ENCODE results near the gene SMARCA4. TPM values are rescaled to one million over a fixed set of nuclear protein-coding genes. Genes with fewer than 3 reads are reported as not detected.

The SMARCA4 gene
- polyA plus RNA-seq, 1 experiment, result 41.6 TPM

DNA sequence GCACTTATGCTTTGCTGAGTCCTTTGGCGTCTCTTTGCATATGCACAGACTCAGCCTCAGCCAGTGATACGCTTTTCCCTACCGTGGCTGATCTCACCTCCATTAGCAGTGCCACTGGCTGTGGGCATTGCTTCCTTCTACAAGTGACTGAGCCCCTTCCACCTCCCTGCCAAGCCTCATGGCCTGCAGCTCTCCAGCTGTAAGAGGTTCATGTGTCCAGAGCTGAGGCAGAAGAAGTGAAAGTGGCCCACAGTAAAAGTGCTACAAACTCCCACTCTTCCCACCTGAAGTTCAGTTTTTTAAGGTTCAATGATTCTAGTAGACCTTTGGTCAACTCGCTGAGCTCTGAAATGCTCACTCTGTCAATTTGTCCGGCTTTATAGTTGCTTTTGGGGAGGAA, 44.7 kb downstream of the SMARCA4 start:
- no peak for DNase-seq (ENCODE audit: low read depth, low spot score)
- H3K9me3 ChIP-seq (ENCODE audit: control insufficient read depth, insufficient read depth, low read length), result no peaks in the 10 kb centered on the region
- ChIA-PET POLR2A (no interaction called here), CTCF (interaction anchor here (0.5 to 1.6 kb wide), 2 partner anchors 64 to 106 kb away, joined by 4 to 5 read pairs; no protein-coding TSS in a partner anchor)
- H3K4me3 ChIP-seq (ENCODE audit: low read depth, low read length), result no peak overlapping the region
- H3K27ac ChIP-seq (ENCODE audit: low read depth, low read length), result no peak overlapping the region
- no peaks in the 10 kb centered on the region for H3K27me3 ChIP-seq (ENCODE audit: control insufficient read depth, insufficient read depth, low read length)
- TF ChIP-seq, protein P1, sequence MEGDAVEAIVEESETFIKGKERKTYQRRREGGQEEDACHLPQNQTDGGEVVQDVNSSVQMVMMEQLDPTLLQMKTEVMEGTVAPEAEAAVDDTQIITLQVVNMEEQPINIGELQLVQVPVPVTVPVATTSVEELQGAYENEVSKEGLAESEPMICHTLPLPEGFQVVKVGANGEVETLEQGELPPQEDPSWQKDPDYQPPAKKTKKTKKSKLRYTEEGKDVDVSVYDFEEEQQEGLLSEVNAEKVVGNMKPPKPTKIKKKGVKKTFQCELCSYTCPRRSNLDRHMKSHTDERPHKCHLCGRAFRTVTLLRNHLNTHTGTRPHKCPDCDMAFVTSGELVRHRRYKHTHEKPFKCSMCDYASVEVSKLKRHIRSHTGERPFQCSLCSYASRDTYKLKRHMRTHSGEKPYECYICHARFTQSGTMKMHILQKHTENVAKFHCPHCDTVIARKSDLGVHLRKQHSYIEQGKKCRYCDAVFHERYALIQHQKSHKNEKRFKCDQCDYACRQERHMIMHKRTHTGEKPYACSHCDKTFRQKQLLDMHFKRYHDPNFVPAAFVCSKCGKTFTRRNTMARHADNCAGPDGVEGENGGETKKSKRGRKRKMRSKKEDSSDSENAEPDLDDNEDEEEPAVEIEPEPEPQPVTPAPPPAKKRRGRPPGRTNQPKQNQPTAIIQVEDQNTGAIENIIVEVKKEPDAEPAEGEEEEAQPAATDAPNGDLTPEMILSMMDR (IDR thresholded peaks at IDR 0.05; ENCODE audit: low read depth, low read length), result no peak

DNA sequence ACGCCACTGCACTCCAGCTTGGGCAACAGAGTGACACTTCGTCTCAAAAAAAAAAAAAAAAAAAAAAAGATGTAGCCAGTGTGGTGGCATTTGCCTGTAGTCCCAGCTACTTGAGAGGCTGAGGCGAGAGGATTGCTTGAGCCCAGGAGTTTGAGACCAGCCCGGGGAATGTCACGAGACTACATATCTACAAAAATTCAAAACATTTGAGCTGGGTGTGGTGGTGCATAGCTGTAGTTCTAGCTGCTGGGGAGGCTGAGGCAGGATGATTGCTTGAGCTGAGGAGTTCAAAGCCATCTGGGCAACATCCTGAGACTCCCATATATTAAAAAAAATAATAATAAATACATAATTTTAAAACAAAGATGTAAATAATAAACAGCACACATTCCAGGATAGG, 46.6 kb downstream of the SMARCA4 start:
- DNase-seq (ENCODE audit: low read depth, low spot score), result no peak
- ChIA-PET POLR2A (interaction anchor here (0.7 kb wide), 1 partner anchor 46 kb away, joined by 9 read pairs; no protein-coding TSS in a partner anchor), CTCF (no interaction called here)

DNA sequence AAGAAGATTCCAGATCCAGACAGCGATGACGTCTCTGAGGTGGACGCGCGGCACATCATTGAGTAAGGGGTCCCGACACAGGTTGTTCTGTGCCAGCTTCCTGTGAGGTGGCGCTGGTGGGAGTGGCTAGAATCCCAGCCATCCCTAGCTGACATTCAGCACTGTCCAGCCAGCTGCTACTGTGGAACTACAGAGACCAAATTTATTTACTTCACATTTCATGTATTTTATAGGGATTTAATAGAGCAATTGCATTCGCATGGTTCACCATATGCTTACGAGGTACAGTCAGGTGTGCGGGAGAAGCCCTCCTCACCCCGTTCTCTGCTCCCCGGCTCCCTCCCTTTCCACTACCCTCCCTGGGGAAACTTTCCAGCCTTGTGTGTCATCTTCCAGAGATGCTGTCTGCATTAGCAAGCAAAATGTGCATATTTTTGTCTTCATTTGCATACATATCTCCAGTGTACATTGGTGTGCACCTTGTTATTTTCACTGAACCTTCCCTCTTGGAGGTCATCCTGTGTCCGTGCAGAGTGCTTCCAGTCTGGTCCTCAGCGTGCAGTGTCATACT, 47.2 kb downstream of the SMARCA4 start:
- CTCF ChIA-PET, result interaction anchor here (0.6 kb wide), 1 partner anchor 118 kb away, joined by 3 read pairs; no protein-coding TSS in a partner anchor

More for the DNA sequence above, 46.6 kb downstream of the SMARCA4 start:
- Histone ChIP-seq H3K4me3 (ENCODE audit: low read depth, low read length) (no peak overlapping the region), H3K27me3 (ENCODE audit: control insufficient read depth, insufficient read depth, low read length) (no peaks in the 10 kb centered on the region), H3K9me3 (ENCODE audit: control insufficient read depth, insufficient read depth, low read length) (no peaks in the 10 kb centered on the region), H3K27ac (ENCODE audit: low read depth, low read length) (no peak overlapping the region)
- TF ChIP-seq, protein P1 (IDR thresholded peaks at IDR 0.05; ENCODE audit: low read depth, low read length), result no peak

DNA sequence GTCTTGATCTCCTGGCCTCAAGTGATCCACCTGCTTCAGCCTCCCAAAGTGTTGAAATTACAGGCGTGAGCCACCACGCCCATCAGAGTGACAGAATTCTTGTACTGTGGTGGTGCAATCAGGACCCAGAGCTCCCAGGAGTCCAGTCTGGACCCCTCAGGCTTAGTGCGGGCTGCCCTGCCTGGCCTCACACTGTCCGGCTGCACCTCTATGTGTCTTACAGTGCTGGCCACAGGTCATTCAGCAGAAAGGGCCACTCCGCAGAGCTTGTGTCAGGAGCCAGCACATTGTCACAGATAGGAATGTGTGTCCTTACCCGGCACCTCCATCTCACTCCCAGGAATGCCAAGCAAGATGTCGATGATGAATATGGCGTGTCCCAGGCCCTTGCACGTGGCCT, 49.2 kb downstream of the SMARCA4 start:
- Histone ChIP-seq H3K9me3 (ENCODE audit: control insufficient read depth, insufficient read depth, low read length) (no peaks in the 10 kb centered on the region), H3K4me3 (ENCODE audit: low read depth, low read length) (no peak overlapping the region), H3K27me3 (ENCODE audit: control insufficient read depth, insufficient read depth, low read length) (no peaks in the 10 kb centered on the region), H3K27ac (ENCODE audit: low read depth, low read length) (no peak overlapping the region)
- TF ChIP-seq, protein P1 (IDR thresholded peaks at IDR 0.05; ENCODE audit: low read depth, low read length), result no peak
- ChIA-PET CTCF (interaction anchor here (1.4 kb wide), 1 partner anchor 26 kb away, joined by 4 read pairs; no protein-coding TSS in a partner anchor), POLR2A (no interaction called here)
- no peak for DNase-seq (ENCODE audit: low read depth, low spot score)

More for the DNA sequence above, 47.2 kb downstream of the SMARCA4 start:
- Histone ChIP-seq H3K27me3 (ENCODE audit: control insufficient read depth, insufficient read depth, low read length) (no peaks in the 10 kb centered on the region), H3K27ac (ENCODE audit: low read depth, low read length) (no peak overlapping the region), H3K4me3 (ENCODE audit: low read depth, low read length) (no peak overlapping the region), H3K9me3 (ENCODE audit: control insufficient read depth, insufficient read depth, low read length) (no peaks in the 10 kb centered on the region)
- DNase-seq (ENCODE audit: low read depth, low spot score), result no peak
- POLR2A ChIA-PET, result interaction anchor here (0.7 kb wide), 1 partner anchor 46 kb away, joined by 9 read pairs; no protein-coding TSS in a partner anchor
- TF ChIP-seq, protein P1 (IDR thresholded peaks at IDR 0.05; ENCODE audit: low read depth, low read length), result no peak

DNA sequence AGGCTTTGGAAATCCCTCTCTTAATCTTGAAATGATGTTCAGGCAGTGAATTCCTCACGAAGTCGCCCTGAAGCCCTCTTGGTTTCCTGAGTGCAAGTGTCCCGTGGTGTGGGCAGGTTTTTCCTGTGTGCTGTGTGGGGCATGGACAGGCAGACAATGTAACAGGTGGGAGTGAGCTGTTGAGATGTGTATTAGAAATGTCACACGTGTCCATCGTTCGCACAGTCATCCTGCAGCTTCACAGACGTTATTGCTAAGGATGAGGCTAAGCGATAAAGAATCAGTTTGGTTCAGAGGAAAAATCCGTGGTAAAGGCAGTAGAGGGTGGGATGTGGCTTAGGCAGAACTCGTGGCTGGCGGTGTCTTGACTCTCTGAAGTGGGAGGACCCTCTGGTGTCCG, 51.7 kb downstream of the SMARCA4 start:
- ChIA-PET CTCF (interaction anchor here (0.9 kb wide), 1 partner anchor 71 kb away, joined by 3 read pairs; no protein-coding TSS in a partner anchor), POLR2A (interaction anchor here (0.7 kb wide), 1 partner anchor 71 kb away, joined by 4 read pairs; no protein-coding TSS in a partner anchor)
- H3K27ac ChIP-seq (ENCODE audit: low read depth, low read length), result no peak overlapping the region
- H3K27me3 ChIP-seq (ENCODE audit: control insufficient read depth, insufficient read depth, low read length), result no peaks in the 10 kb centered on the region
- no peak overlapping the region for H3K4me3 ChIP-seq (ENCODE audit: low read depth, low read length)
- no peak for DNase-seq (ENCODE audit: low read depth, low spot score)
- H3K9me3 ChIP-seq (ENCODE audit: control insufficient read depth, insufficient read depth, low read length), result no peaks in the 10 kb centered on the region
- TF ChIP-seq, protein P1 (IDR thresholded peaks at IDR 0.05; ENCODE audit: low read depth, low read length), result no peak

Measured in AG04450 (cell line).